ENCODE data around the gene FIS1.
"Not testable (repeated sequence)": the region's sequence is repeated elsewhere in the genome, so short reads cannot be mapped to it uniquely, and the experiment has no call there.

Gene FIS1

DNA sequence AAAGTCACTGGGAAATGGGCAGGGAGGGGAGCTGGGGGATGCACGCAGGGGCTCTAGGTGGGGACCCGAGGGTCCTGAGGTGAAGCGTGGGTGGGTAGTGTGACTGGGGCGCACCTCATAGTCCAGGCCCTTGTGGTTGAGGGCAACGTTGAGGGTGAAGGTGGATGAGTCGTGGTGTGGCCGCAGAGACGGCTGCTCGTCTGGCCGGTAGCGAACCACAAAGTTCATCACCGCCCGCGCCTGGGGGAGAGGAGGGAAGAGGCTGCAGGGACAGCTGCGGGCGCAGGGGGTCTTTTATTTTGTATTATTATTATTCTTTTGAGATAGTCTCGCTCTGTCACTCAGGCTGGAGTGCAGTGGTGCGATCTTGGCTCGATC, 38.2 kb downstream of the FIS1 start:
- DNase-seq: no peak

DNA sequence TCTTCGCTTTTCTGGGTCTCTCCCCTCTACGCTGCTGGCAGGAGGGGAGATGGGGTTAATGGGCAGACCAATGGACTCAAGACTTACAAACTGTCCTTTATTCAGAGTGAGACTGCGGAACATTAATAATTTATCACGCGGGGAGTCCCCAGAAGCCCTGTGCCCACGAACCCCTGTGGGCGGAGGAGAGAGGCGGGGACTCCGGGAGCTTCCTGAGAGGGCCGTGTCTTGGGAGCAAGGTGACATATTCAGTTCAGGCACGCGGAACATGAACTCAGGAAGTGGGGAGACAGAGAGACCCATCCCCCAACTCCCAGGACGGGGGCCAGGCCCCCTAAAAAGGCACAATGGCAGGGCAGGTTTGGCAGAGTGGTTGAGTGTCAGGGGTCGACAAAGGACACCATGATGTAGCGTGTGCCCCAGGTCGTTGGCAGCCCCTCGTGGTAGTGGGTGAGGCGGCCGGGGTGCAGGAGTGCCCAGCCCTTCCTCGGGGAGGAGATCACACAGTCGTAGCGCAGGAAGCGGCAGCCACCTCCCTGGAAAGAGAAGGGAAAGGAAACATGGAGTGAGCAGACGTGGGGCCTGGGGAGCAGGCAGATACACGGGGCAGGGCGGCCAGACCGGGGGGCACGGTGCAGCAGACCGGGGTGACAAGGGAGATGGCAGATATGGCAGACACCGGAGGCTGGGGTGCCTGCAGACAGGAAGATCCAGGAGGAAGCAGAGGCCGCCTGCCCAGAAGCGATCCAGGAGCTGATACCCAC, 38.8 kb downstream of the FIS1 start:
- DNase-seq: no peak

DNA sequence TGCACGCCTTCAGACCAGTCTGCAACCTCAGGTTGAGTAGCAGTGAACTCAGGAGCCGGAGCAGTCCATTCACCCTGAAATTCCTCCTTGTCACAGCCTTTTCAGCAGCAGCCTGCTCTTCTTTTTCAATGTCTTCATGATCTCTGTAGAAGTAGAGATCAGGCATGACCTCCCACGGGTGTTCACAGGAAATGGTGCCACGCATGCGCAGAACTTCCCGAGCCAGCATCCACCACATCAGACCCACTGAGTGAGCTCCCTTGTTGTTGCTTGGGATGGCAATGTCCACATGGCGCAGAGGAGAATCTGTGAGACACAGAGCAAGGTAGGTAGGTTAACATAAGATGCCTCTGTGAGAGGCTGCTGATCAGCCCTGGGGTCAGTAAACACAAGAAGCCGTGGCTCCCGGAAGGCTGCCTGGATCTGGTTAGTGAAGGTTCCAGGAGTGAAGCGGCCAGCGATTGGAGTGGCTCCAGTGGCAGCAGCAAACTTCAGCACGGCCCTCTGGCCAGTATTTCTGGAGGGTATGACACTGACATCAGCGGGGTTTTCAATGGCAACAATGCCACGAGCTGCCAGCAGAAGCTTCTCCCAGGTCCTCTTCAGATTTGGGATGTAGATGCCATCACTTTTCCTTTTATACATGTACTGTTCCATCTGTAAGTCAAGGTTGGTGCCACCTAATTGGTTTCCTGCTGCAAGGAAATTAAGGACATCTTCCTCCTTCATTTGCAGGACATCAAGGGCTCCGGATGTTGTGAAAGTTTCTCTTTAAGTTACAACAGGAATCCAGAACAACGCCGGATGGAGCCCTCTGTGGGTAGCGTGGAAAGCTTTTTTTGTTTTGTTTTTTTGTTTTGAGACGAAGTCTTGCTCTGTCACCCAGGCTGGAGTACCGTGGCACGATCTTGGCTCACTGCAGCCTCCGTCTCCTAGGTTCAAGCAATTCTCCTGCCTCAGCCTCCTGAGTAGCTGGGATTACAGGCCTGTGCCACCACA, 40.8 kb downstream of the FIS1 start:
- not testable (repeated sequence) for DNase-seq

DNA sequence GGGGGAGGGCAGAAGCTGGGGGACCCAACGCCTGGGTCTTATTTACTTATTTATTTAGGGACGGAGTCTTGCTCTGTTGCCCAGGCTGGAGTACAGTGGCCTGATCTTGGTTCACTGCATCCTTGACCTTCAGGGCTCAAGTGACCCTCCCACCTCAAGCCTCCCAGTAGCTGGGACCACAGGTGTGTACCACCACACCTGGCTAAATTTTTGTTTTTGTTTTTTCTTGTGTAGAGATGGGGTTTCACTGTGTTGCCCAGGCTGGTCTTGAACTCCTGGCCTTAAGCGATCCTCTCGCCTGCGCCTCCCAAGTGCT, 42.3 kb downstream of the FIS1 start:
- DNase-seq: no peak

DNA sequence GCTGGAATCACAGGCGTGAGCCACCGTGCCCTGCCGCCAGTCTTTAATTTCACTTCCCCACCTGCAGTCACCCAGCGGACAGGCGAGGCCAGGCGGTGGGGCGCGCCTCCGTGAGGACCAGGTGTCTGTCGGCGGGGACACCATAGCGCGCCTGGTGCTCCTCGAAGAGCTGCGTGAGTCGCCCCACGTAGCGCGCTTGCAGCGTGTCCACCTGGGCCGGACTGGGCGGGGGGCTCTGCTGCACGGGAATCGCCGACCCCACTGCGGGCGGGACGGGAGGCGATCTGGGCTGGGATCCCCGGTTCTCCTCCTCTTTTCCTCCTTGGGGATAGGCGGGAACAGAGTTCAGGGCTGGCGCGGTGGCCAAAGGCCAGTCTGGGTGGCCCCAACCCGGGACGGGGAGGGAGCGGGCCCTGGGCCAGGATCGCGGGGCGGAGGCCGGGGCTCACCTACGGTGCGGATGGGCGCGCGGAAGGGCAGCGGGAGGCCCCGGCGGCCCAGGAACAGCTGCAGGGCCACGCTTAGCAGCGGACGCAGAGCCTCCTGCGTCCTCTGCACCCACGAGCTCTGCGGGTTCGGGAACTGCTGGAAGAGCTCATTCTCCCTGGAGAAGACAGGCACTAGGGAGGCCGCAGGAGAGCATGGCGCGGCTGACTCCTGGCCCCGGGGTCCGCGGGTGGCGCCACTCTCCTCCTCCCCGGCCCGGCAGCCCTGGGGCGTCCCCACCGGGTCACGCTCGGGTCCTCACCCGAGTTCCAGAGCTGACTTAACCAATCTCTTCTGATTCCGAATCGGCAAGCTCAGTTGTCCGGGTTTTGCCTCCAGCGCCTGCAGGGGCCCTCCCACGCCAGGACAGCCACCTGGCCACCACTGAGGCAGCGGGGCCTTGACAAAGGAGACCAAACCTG, 42.9 kb downstream of the FIS1 start:
- no peak for DNase-seq

DNA sequence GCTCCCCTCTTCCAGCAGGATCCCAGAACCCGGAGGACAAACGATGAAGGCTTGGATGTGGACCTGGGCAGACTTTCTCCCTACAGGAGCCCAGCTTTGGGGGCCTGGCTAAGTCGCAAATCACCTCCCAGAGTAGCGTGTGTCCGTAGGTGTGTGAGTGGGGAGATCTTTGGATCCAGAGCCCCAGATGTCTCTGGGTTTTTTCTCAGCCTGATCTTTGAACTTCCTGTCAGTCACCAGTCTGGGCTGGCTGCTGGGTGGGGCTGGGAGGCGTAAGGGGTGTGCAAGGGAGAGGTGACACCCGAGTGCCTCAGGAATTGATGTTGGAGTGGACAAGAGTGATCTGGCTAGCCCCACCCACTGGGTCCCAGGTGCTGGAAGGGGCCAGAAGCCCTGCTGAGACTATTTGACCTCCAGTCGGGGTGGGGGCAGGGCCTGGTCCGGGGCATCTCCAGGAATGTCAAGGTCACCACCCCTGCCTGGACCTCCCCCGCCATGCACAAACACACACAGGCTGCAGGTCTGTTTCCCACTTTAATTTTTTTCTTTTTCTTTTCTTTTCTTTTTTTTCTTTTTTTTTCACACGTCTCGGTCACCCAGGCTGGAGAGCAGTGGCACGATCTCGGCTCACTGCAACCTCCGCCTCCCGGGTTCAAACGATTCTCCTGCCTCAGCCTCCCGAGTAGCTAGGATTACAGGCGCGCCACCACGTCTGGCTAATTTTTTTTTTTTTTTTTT, 43.9 kb downstream of the FIS1 start, which contains the start of gene MOGAT3:
MOGAT3 (minus strand) TSS at position 175 of the 738 bp plus-strand sequence. CDS start 182 bp downstream, outside the sequence.
- no peak for DNase-seq

DNA sequence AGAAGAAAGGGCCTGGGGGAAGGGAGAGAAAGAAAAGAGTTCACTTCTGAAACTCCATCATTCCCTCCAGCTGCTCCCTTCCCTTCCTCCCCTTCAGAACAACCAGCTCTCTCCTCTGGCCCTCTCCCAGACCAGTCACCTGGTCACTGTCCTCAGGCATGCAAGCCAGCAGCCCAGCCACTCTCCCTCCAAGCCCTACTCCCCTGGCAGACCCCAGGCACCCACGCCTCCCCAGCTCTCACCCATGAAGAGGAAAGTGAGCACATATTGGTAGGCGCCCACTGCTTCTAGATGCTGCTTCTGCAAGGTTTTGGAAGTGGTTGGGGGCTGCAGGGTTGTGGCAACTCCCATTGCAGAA, 44.4 kb downstream of the FIS1 start:
- DNase-seq: no peak

DNA sequence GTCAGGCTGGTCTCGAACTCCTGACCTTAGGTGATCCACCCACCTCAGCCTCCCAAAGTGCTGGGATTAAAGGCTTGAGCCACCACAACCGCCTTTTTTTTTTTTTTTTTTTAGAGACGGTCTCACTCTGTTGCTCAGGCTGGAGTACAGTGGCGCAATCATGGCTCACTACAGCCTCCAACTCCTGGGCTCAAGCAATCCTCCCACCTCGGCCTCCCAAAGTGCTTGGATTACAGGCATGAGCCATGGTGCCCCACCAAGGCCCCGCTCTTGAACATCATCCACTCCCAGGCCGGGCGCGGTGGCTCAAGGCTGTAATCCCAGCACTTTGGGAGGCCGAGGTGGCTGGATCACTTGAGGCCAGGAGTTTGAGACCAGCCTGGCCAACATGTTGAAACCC, 45.4 kb downstream of the FIS1 start:
- not testable (repeated sequence) for DNase-seq

DNA sequence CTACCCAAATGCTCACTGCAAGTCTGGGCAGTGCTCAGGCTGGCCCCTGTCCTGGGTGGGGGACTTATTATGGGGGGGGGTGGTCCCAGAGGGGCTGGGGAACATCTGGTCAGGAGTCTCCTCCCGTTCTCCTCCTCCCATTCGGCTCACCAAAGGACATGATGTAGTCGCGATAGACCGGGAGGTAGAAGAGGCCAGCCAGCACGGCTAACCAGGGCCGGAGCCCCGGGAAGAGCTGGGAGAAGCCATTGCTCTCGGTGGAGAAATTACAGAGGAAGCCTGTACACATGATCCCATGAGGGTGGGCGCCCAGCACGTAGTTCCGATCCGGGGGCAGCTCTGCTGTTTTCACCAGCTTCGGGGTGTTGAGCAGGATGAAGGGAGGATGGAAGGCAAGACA, 46.4 kb downstream of the FIS1 start:
- no peak for DNase-seq

DNA sequence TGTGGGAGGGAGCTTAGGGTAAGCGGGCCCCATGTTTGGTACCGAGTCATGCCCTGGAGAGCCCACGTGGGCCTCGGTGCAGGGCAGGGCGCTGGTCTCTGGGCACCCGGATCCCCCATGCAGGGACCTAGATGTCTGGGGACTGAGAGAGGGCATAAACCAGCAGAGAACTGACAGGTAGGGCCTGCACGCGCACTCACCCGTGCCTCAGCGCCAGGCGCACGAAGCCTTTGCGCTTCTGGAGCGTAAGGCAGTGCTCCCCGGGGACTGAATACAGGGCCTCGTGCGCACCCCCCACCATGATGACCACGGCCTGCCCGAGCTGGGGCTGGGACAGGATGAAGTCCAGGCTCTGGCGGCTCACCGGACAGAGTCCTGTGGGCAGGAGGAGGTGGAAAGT, 46.9 kb downstream of the FIS1 start:
- no peak for DNase-seq

DNA sequence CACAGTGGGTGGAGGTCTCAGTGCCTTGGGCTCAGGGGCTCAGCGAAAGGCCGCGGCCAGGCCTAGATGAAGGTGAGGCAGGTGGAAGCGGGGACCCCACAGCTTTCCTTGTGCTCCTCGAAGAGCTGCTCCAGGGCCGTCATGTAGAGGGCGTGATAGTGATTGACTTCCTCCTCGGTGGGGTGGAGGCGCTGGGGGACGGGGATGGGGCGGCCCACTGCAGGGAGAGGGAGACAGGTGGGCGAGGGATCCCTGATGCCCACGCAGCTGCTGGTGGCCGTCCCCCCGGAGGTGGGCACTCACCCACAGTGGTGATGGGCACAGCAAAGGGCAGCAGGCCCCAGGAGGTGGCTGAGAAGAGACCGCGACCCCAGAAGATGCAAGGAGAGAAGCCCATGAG, 49.0 kb downstream of the FIS1 start:
- DNase-seq: no peak
